RPMI8226 (cell line): ENCODE measurements around the gene CDH23.

Experiments used
- DNase-seq: peaks from one replicate; pipeline ENCODE4 v3.0.0-alpha.2; 2015

CDH23 gene

GRCh38 chr10:71715026-71715425 is 318.3 kb downstream of the CDH23 start:
- DNase-seq, result no peak

- no peak for DNase-seq
Observed at GRCh38 chr10:71715860-71716259, 319.1 kb downstream of the CDH23 start.

- no peak for DNase-seq
Observed at GRCh38 chr10:71716426-71716825, 319.7 kb downstream of the CDH23 start.

GRCh38 chr10:71717056-71717455 is 320.3 kb downstream of the CDH23 start:
- DNase-seq, result no peak

- DNase-seq, result no peak
Observed at GRCh38 chr10:71717551-71717951, 320.8 kb downstream of the CDH23 start.

- DNase-seq, result no peak
Observed at GRCh38 chr10:71718165-71718698, 321.5 kb downstream of the CDH23 start.

- no peak for DNase-seq
Observed at GRCh38 chr10:71719042-71719441, 322.3 kb downstream of the CDH23 start.

- DNase-seq, result no peak
Observed at GRCh38 chr10:71719464-71720201, 322.9 kb downstream of the CDH23 start, which contains the start of gene C10orf105. C10orf105 (minus strand) TSS chr10:71719778; CDS start chr10:71716337, 3,441 bp downstream.

GRCh38 chr10:71720288-71720687 is 323.6 kb downstream of the CDH23 start:
- no peak for DNase-seq

GRCh38 chr10:71721313-71721712 is 324.6 kb downstream of the CDH23 start:
- DNase-seq, result no peak

- DNase-seq, result no peak
Observed at GRCh38 chr10:71722849-71723248, 326.1 kb downstream of the CDH23 start.

GRCh38 chr10:71723311-71723710 is 326.6 kb downstream of the CDH23 start:
- DNase-seq, result no peak

- no peak for DNase-seq
Observed at GRCh38 chr10:71724539-71724938, 327.8 kb downstream of the CDH23 start.

- no peak for DNase-seq
Observed at GRCh38 chr10:71725249-71725648, 328.5 kb downstream of the CDH23 start.

- DNase-seq, result peak; percentile 43
Observed at GRCh38 chr10:71725998-71726579, 329.4 kb downstream of the CDH23 start.

GRCh38 chr10:71726580-71727104 is 329.9 kb downstream of the CDH23 start:
- peak; percentile 44 for DNase-seq

- DNase-seq, result peak; percentile 70
Observed at GRCh38 chr10:71727105-71727737, 330.5 kb downstream of the CDH23 start.

GRCh38 chr10:71727738-71728737 is 331.3 kb downstream of the CDH23 start:
- DNase-seq, result peak; percentile 91

GRCh38 chr10:71729161-71729636 is 332.5 kb downstream of the CDH23 start:
- peak; percentile 86 for DNase-seq

- DNase-seq, result no peak
Observed at GRCh38 chr10:71731791-71732190, 335.1 kb downstream of the CDH23 start.

GRCh38 chr10:71734797-71735196 is 338.1 kb downstream of the CDH23 start:
- DNase-seq, result no peak
